H9 (cell line): ENCODE data around the gene CNIH2. TPM values are rescaled to one million over a fixed set of nuclear protein-coding genes. Genes with fewer than 3 reads are reported as not detected.
A peak's percentile ranks its signal among the peaks of the same experiment; 100 is the strongest.

Experiments used
- DNase-seq: peaks from one replicate; pipeline ENCODE4 v3.0.0-alpha.2; 2017
- H2AFZ ChIP-seq: one replicate; pipeline ENCODE4 v1.6.1; 2013; ENCODE audit warnings: mild to moderate bottlenecking, low read length, control low read depth, moderate library complexity
- H2AK5ac ChIP-seq: 2 replicates; pipeline ENCODE4 v1.6.1; 2013; ENCODE audit warnings: low read length, control low read depth, mixed read lengths; ENCODE audit not compliant: insufficient read length
- H2BK120ac ChIP-seq: one replicate; pipeline ENCODE4 v1.6.1; 2013; ENCODE audit warnings: low read depth, mild to moderate bottlenecking, low read length, control low read depth, inconsistent platforms; ENCODE audit not compliant: poor library complexity, severe bottlenecking
- H2BK12ac ChIP-seq: 2 replicates; pipeline ENCODE4 v1.6.1; 2013; ENCODE audit warnings: low read length, control low read depth, mixed read lengths, low read depth; ENCODE audit not compliant: insufficient read length
- H2BK15ac ChIP-seq: 2 replicates; pipeline ENCODE4 v1.6.1; 2013; ENCODE audit warnings: low read depth, low read length, control low read depth
- H2BK20ac ChIP-seq: one replicate; pipeline ENCODE4 v1.6.1; 2013; ENCODE audit warnings: low read depth, mild to moderate bottlenecking, low read length, control low read depth, inconsistent platforms; ENCODE audit not compliant: poor library complexity, severe bottlenecking
- H2BK5ac ChIP-seq: 2 replicates; pipeline ENCODE4 v1.6.1; 2013; ENCODE audit warnings: low read length, control low read depth, mixed read lengths; ENCODE audit not compliant: insufficient read length
- H3K14ac ChIP-seq: 2 replicates; pipeline ENCODE4 v1.6.1; 2013; ENCODE audit warnings: low read length, control low read depth; ENCODE audit not compliant: insufficient read depth
- H3K18ac ChIP-seq: 2 replicates; pipeline ENCODE4 v1.6.1; 2013; ENCODE audit warnings: low read depth, mild to moderate bottlenecking, mixed read lengths, low read length, control low read depth; ENCODE audit not compliant: insufficient read length
- H3K23ac ChIP-seq: 2 replicates; pipeline ENCODE4 v1.6.1; 2013; ENCODE audit warnings: low read length, control low read depth, mixed read lengths, low read depth; ENCODE audit not compliant: insufficient read length
- H3K23me2 ChIP-seq: 2 replicates; pipeline ENCODE4 v1.6.1; 2013; ENCODE audit warnings: low read depth, mild to moderate bottlenecking, mixed read lengths, low read length, control low read depth; ENCODE audit not compliant: insufficient read length, poor library complexity, severe bottlenecking
- H3K27ac ChIP-seq: 2 replicates; pipeline ENCODE4 v1.5.1; 2013; ENCODE audit warnings: low read length, control low read depth, mixed read lengths, low read depth; ENCODE audit not compliant: insufficient read length
- H3K27me3 ChIP-seq: 2 replicates; pipeline ENCODE4 v1.6.1; 2013; ENCODE audit warnings: low read length, control low read depth, inconsistent platforms; ENCODE audit not compliant: insufficient read depth
- H3K4ac ChIP-seq: 2 replicates; pipeline ENCODE4 v1.6.1; 2013; ENCODE audit warnings: low read depth, mild to moderate bottlenecking, control low read depth, inconsistent platforms, low read length, moderate library complexity
- H3K4me1 ChIP-seq: 2 replicates; pipeline ENCODE4 v1.6.1; 2013; ENCODE audit warnings: low read length, control low read depth, inconsistent platforms; ENCODE audit not compliant: insufficient read depth
- H3K4me2 ChIP-seq: 2 replicates; pipeline ENCODE4 v1.6.1; 2013; ENCODE audit warnings: low read length, control low read depth, mixed read lengths; ENCODE audit not compliant: insufficient read length, insufficient read depth
- H3K56ac ChIP-seq: 2 replicates; pipeline ENCODE4 v1.6.1; 2013; ENCODE audit warnings: low read depth, mild to moderate bottlenecking, mixed read lengths, low read length, control low read depth; ENCODE audit not compliant: insufficient read length
- H3K79me1 ChIP-seq: 2 replicates; pipeline ENCODE4 v1.6.1; 2013; ENCODE audit warnings: low read depth, mild to moderate bottlenecking, moderate library complexity, low read length, control low read depth, inconsistent platforms; ENCODE audit not compliant: insufficient read depth, poor library complexity, severe bottlenecking
- H3K79me2 ChIP-seq: 2 replicates; pipeline ENCODE4 v1.6.1; 2013; ENCODE audit warnings: low read length, control low read depth, inconsistent platforms; ENCODE audit not compliant: insufficient read depth
- H3K9ac ChIP-seq: 2 replicates; pipeline ENCODE4 v1.6.1; 2013; ENCODE audit warnings: low read length, control low read depth, mixed read lengths; ENCODE audit not compliant: insufficient read length; ENCODE audit errors: extremely low read depth
- H3K9me3 ChIP-seq: one replicate; pipeline ENCODE4 v1.6.1; 2013; ENCODE audit warnings: low read depth, low read length, inconsistent platforms; ENCODE audit not compliant: control insufficient read depth
- H3T11ph ChIP-seq: one replicate; pipeline ENCODE4 v1.6.1; 2013; ENCODE audit warnings: mild to moderate bottlenecking, low read length, control low read depth, inconsistent platforms
- H4K20me1 ChIP-seq: one replicate; pipeline ENCODE4 v1.6.1; 2013; ENCODE audit not compliant: control insufficient read depth, insufficient read length, insufficient read depth
- H4K5ac ChIP-seq: 2 replicates; pipeline ENCODE4 v1.6.1; 2013; ENCODE audit warnings: low read depth, mild to moderate bottlenecking, mixed read lengths, low read length, control low read depth; ENCODE audit not compliant: insufficient read length
- H4K8ac ChIP-seq: replicated peaks from 2 replicates; pipeline ENCODE4 v1.6.1; 2013; ENCODE audit warnings: low read length, control low read depth, mixed read lengths, low read depth; ENCODE audit not compliant: insufficient read length
- H4K91ac ChIP-seq: 2 replicates; pipeline ENCODE4 v1.6.1; 2013; ENCODE audit warnings: low read depth, mild to moderate bottlenecking, moderate library complexity, mixed read lengths, low read length, control low read depth; ENCODE audit not compliant: insufficient read length
- H3K27ac Mint-ChIP-seq, 3 experiments: 2 replicates in 2 of 3; 3 replicates in 1 of 3; pipeline ENCODE4 v1.8.0; 2020 to 2021; ENCODE audit warnings: mixed read lengths in 3 of 3, mild to moderate bottlenecking in 1 of 3, moderate library complexity in 1 of 3
- H3K27me3 Mint-ChIP-seq: 2 replicates; pipeline ENCODE4 v1.8.0; 2021; ENCODE audit warnings: low read depth, mild to moderate bottlenecking, moderate library complexity, mixed read lengths
- H3K36me3 Mint-ChIP-seq, 3 experiments: 2 replicates in 2 of 3; 3 replicates in 1 of 3; pipeline ENCODE4 v1.8.0; 2020 to 2021; ENCODE audit warnings: low read depth in 3 of 3, mixed read lengths in 3 of 3; ENCODE audit not compliant: insufficient read depth in 1 of 3
- H3K4me1 Mint-ChIP-seq, 2 experiments: 2 replicates each; pipeline ENCODE4 v1.8.0; 2020; ENCODE audit warnings: mixed read lengths in 2 of 2
- H3K4me3 Mint-ChIP-seq, 2 experiments: 2 replicates in 1 of 2; 3 replicates in 1 of 2; pipeline ENCODE4 v1.8.0; 2020 to 2021; ENCODE audit warnings: mild to moderate bottlenecking in 2 of 2, mixed read lengths in 2 of 2, moderate library complexity in 1 of 2
- H3K9me3 Mint-ChIP-seq, 2 experiments: 2 replicates in 1 of 2; 3 replicates in 1 of 2; pipeline ENCODE4 v1.8.0; 2020; ENCODE audit warnings: mild to moderate bottlenecking in 2 of 2, mixed read lengths in 2 of 2, moderate library complexity in 1 of 2
- CTCF ChIP-seq: fragments of 200-600 bp; sonication (generic); conservative IDR thresholded peaks from 3 replicates; pipeline ENCODE4 v1.8.0; 2021; ENCODE audit warnings: antibody characterized with exemption, mild to moderate bottlenecking
- WGBS: extraction: QIAGEN DNeasy Blood & Tissue Kit; methylation state at CpG from one replicate; pipeline ENCODE4 v1.1.7; 2013; ENCODE audit warnings: missing lambda C conversion rate, low lambda C conversion rate, mixed read lengths; ENCODE audit not compliant: insufficient read length; ENCODE audit errors: extremely low coverage; 5-methylcytosine and 5-hydroxymethylcytosine counted together
- total RNA-seq: library from RNA; stranded (reverse); gene quantifications from 2 replicates; pipeline ENCODE4 v1.2.1, GENCODE V29; 2021

The CNIH2 gene
- total RNA-seq, 1 experiment from 2014 or later, result 12.0 TPM

DNA sequence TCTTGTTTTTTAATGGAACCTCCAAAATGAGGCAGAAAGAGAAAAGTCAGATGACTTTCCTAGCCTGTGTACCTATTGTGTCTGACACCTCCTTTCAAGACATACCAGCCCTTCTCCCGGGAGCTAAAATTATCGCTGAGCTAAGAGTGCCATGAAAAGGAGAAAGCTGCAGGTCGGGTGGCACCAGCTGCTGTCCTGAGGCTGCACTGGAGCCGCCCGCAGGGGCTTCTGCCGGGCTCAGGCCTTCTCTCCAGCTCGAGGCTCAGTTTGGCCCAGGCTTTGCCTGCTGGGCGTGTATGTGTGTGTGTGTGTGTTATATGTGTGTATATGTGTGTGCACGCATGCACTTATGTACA lies 37.2 kb upstream of the CNIH2 start:
- no peak overlapping the region for H2BK12ac ChIP-seq
- H4K91ac ChIP-seq, result no peak overlapping the region
- H3K14ac ChIP-seq, result no peak overlapping the region
- no peaks in the 10 kb centered on the region for H3K79me2 ChIP-seq
- no CpG with 5 or more reads among the region's 9 CpGs for WGBS
- H2AK5ac ChIP-seq, result no peak overlapping the region
- H3K4me1 Mint-ChIP-seq, result peaks cover 5% of the 10 kb centered on the region in 2 experiments; a peak in 3 of 4 replicates
- H3K4me2 ChIP-seq, result no peak overlapping the region
- no peak overlapping the region for H4K8ac ChIP-seq
- peak overlapping the region in 2 of 3 experiments; percentile 44 to 92; a peak in 2 of 7 replicates for H3K27ac Mint-ChIP-seq
- no peaks in the 10 kb centered on the region for H3K27me3 ChIP-seq
- no peak overlapping the region for H3K4me3 Mint-ChIP-seq
- H3K23ac ChIP-seq, result no peak overlapping the region
- H3K56ac ChIP-seq, result no peak overlapping the region
- peaks cover 0 to 8% (median 1%) of the 10 kb centered on the region in 3 experiments; a peak in 2 of 7 replicates for H3K36me3 Mint-ChIP-seq
- no peak overlapping the region for H4K5ac ChIP-seq
- H3K9me3 Mint-ChIP-seq, result no peaks in the 10 kb centered on the region
- no peak for DNase-seq
- no peak overlapping the region for H3K18ac ChIP-seq
- no peaks in the 10 kb centered on the region for H3K4me1 ChIP-seq
- H2BK120ac ChIP-seq, result no peak overlapping the region
- no peak overlapping the region for H2BK20ac ChIP-seq
- H2AFZ ChIP-seq, result no peak overlapping the region
- peaks cover 3% of the 10 kb centered on the region; the same call in 1 of the 2 replicates for H3K27me3 Mint-ChIP-seq
- no peaks in the 10 kb centered on the region for H3K79me1 ChIP-seq
- no peaks in the 10 kb centered on the region for H3K23me2 ChIP-seq
- H3K9ac ChIP-seq, result no peak overlapping the region
- H3T11ph ChIP-seq, result no peak overlapping the region
- H2BK5ac ChIP-seq, result no peak overlapping the region
- no peak overlapping the region for H3K27ac ChIP-seq
- no peaks in the 10 kb centered on the region for H4K20me1 ChIP-seq
- no peak for TF ChIP-seq CTCF
- H3K4ac ChIP-seq, result no peak overlapping the region
- H3K9me3 ChIP-seq, result no peaks in the 10 kb centered on the region
- H2BK15ac ChIP-seq, result no peak overlapping the region
